Measurements from ENCODE around the gene AKAP10. TPM values are rescaled to one million over a fixed set of nuclear protein-coding genes. Genes with fewer than 3 reads are reported as not detected.
A peak's percentile ranks its signal among the peaks of the same experiment; 100 is the strongest.

Gene AKAP10
- total RNA-seq, 1 experiment from 2014 or later, result 20.2 TPM

GRCh38 chr17:19874256-19874655 is 103.4 kb downstream of the AKAP10 start:
- Histone ChIP-seq H2BK12ac (ENCODE audit: insufficient read length, low read depth, low read length) (no peak overlapping the region), H2AFZ (ENCODE audit: low read length) (no peak overlapping the region), H2BK20ac (ENCODE audit: low read depth, low read length, poor library complexity, severe bottlenecking) (no peak overlapping the region), H3K9me3 (ENCODE audit: control insufficient read depth, low read depth, low read length) (no peaks in the 10 kb centered on the region), H3K23ac (ENCODE audit: insufficient read length, low read depth, low read length) (no peak overlapping the region), H2BK120ac (ENCODE audit: low read depth, low read length, poor library complexity, severe bottlenecking) (no peak overlapping the region), H3K79me1 (ENCODE audit: insufficient read depth, low read depth, low read length, poor library complexity, severe bottlenecking) (no peaks in the 10 kb centered on the region), H2AK5ac (ENCODE audit: insufficient read length, low read length) (no peak overlapping the region), H4K5ac (ENCODE audit: insufficient read length, low read depth, low read length) (peak overlapping the region; percentile 47), H2BK15ac (ENCODE audit: low read depth, low read length) (no peak overlapping the region), H3K27me3 (ENCODE audit: insufficient read depth, low read length) (no peaks in the 10 kb centered on the region), H3K14ac (ENCODE audit: insufficient read depth, low read length) (no peak overlapping the region), H4K91ac (ENCODE audit: insufficient read length, low read depth, low read length) (no peak overlapping the region), H3T11ph (ENCODE audit: low read length) (no peak overlapping the region), H3K4me1 (ENCODE audit: insufficient read depth, low read length) (no peaks in the 10 kb centered on the region), H3K56ac (ENCODE audit: insufficient read length, low read depth, low read length) (no peak overlapping the region), H3K23me2 (ENCODE audit: insufficient read length, low read depth, low read length, poor library complexity, severe bottlenecking) (no peaks in the 10 kb centered on the region), H4K8ac (replicated peaks; ENCODE audit: insufficient read length, low read depth, low read length) (no peak overlapping the region), H2BK5ac (ENCODE audit: insufficient read length, low read length) (no peak overlapping the region), H3K9ac (ENCODE audit: extremely low read depth, insufficient read length, low read length) (no peak overlapping the region), H3K4ac (ENCODE audit: low read depth, low read length) (no peak overlapping the region), H3K27ac (ENCODE audit: insufficient read length, low read depth, low read length) (no peak overlapping the region), H3K79me2 (ENCODE audit: insufficient read depth, low read length) (no peaks in the 10 kb centered on the region), H3K18ac (ENCODE audit: insufficient read length, low read depth, low read length) (no peak overlapping the region), H4K20me1 (ENCODE audit: control insufficient read depth, insufficient read depth, insufficient read length) (no peaks in the 10 kb centered on the region), H3K4me2 (ENCODE audit: insufficient read depth, insufficient read length, low read length) (no peak overlapping the region)
- no peak for DNase-seq
- Mint-ChIP-seq H3K9me3 (no peaks in the 10 kb centered on the region), H3K27ac (no peak overlapping the region), H3K27me3 (ENCODE audit: low read depth) (peaks cover 14% of the 10 kb centered on the region), H3K4me1 (no peaks in the 10 kb centered on the region), H3K4me3 (no peak overlapping the region), H3K36me3 (ENCODE audit: insufficient read depth in 1 of 3, low read depth in 3 of 3) (no peaks in the 10 kb centered on the region; a peak in 1 of 7 replicates)
- WGBS (ENCODE audit: extremely low coverage, insufficient read length, low lambda C conversion rate), result no CpG with 5 or more reads among the region's 10 CpGs
- TF ChIP-seq CTCF (conservative IDR thresholded peaks at IDR 0.05), result no peak
